ENCODE measurements around the gene RBM19. TPM values are rescaled to one million over a fixed set of nuclear protein-coding genes. Genes with fewer than 3 reads are reported as not detected.

RBM19 gene
- total and polyA plus RNA-seq, 3 experiments from 2014 or later, result 12.6 to 114 (median 109) TPM

- Mint-ChIP-seq H3K36me3 (peaks cover 4 to 21% (median 8%) of the 10 kb centered on the region in 3 donors), H3K9me3 (peaks cover 0 to 9% (median 4%) of the 10 kb centered on the region in 5 donors), H3K4me1 (no peaks in the 10 kb centered on the region), H3K27ac (no peak overlapping the region), H3K27me3 (no peaks in the 10 kb centered on the region), H3K4me3 (no peak overlapping the region)
- H3K27me3 ChIP-seq (ENCODE audit: insufficient read depth, low read length, poor library complexity, severe bottlenecking), result no peaks in the 10 kb centered on the region
- H3K4me3 ChIP-seq (ENCODE audit: low read length), result no peak overlapping the region
- ChIA-PET CTCF (no interaction called here), POLR2A (no interaction called here)
- no peaks in the 10 kb centered on the region for H3K4me1 ChIP-seq (ENCODE audit: insufficient read depth, low read length)
- no peak overlapping the region for H3K27ac ChIP-seq (ENCODE audit: low read depth, low read length)
- no peak for DNase-seq
- no peaks in the 10 kb centered on the region for H3K9me3 ChIP-seq (ENCODE audit: low read length)
- H3K36me3 ChIP-seq (ENCODE audit: insufficient read depth, low read length), result no peaks in the 10 kb centered on the region
Measured at GRCh38 chr12:113802000-113802749, 163.9 kb downstream of the RBM19 start.

GRCh38 chr12:113800201-113800600, 165.9 kb downstream of the RBM19 start:
- no peak overlapping the region for H3K27ac ChIP-seq (ENCODE audit: low read depth, low read length)
- CTCF ChIA-PET, result no interaction called here

GRCh38 chr12:113798552-113798951, 167.6 kb downstream of the RBM19 start:
- H3K27ac ChIP-seq (ENCODE audit: low read depth, low read length), result no peak overlapping the region
- no peaks in the 10 kb centered on the region for H3K9me3 Mint-ChIP-seq
- POLR2A ChIA-PET, result no interaction called here

More at GRCh38 chr12:113800201-113800600, 165.9 kb downstream of the RBM19 start:
- Histone ChIP-seq H3K4me3 (ENCODE audit: low read length) (no peak overlapping the region), H3K9me3 (ENCODE audit: low read length) (no peaks in the 10 kb centered on the region), H3K4me1 (ENCODE audit: insufficient read depth, low read length) (no peaks in the 10 kb centered on the region), H3K27me3 (ENCODE audit: insufficient read depth, low read length, poor library complexity, severe bottlenecking) (no peaks in the 10 kb centered on the region), H3K36me3 (ENCODE audit: insufficient read depth, low read length) (no peaks in the 10 kb centered on the region)
- H3K27ac Mint-ChIP-seq, result no peak overlapping the region
- no peaks in the 10 kb centered on the region for H3K27me3 Mint-ChIP-seq
- H3K4me3 Mint-ChIP-seq, result no peak overlapping the region
- POLR2A ChIA-PET, result no interaction called here
- DNase-seq, result no peak
- H3K4me1 Mint-ChIP-seq, result no peaks in the 10 kb centered on the region
- peaks cover 0 to 5% (median 2%) of the 10 kb centered on the region in 3 donors for H3K36me3 Mint-ChIP-seq
- H3K9me3 Mint-ChIP-seq, result no peaks in the 10 kb centered on the region

GRCh38 chr12:113797535-113797868, 168.6 kb downstream of the RBM19 start:
- Mint-ChIP-seq H3K27ac (peak overlapping the region in 1 of 8 donors; percentile 20), H3K4me3 (no peak overlapping the region), H3K36me3 (peaks cover 0 to 2% (median 0%) of the 10 kb centered on the region in 3 donors), H3K9me3 (no peaks in the 10 kb centered on the region), H3K27me3 (peaks cover 0 to 3% of the 10 kb centered on the region in 2 donors), H3K4me1 (no peaks in the 10 kb centered on the region)
- no peaks in the 10 kb centered on the region for H3K36me3 ChIP-seq (ENCODE audit: insufficient read depth, low read length)
- H3K9me3 ChIP-seq (ENCODE audit: low read length), result no peaks in the 10 kb centered on the region
- no peak overlapping the region for H3K27ac ChIP-seq (ENCODE audit: low read depth, low read length)
- ChIA-PET POLR2A (no interaction called here), CTCF (no interaction called here)
- no peak overlapping the region for H3K4me3 ChIP-seq (ENCODE audit: low read length)
- H3K4me1 ChIP-seq (ENCODE audit: insufficient read depth, low read length), result no peaks in the 10 kb centered on the region
- no peaks in the 10 kb centered on the region for H3K27me3 ChIP-seq (ENCODE audit: insufficient read depth, low read length, poor library complexity, severe bottlenecking)
- no peak for DNase-seq

More at GRCh38 chr12:113798552-113798951, 167.6 kb downstream of the RBM19 start:
- H3K36me3 ChIP-seq (ENCODE audit: insufficient read depth, low read length), result no peaks in the 10 kb centered on the region
- Mint-ChIP-seq H3K4me1 (no peaks in the 10 kb centered on the region), H3K27me3 (no peaks in the 10 kb centered on the region), H3K4me3 (no peak overlapping the region), H3K27ac (no peak overlapping the region), H3K36me3 (peaks cover 0 to 2% (median 0%) of the 10 kb centered on the region in 3 donors)
- no peak for DNase-seq
- H3K4me1 ChIP-seq (ENCODE audit: insufficient read depth, low read length), result no peaks in the 10 kb centered on the region
- H3K9me3 ChIP-seq (ENCODE audit: low read length), result no peaks in the 10 kb centered on the region
- H3K4me3 ChIP-seq (ENCODE audit: low read length), result no peak overlapping the region
- no peaks in the 10 kb centered on the region for H3K27me3 ChIP-seq (ENCODE audit: insufficient read depth, low read length, poor library complexity, severe bottlenecking)
- CTCF ChIA-PET, result no interaction called here

- Mint-ChIP-seq H3K27ac (peak overlapping the region in 1 of 8 donors; percentile 25), H3K9me3 (no peaks in the 10 kb centered on the region), H3K4me3 (no peak overlapping the region), H3K27me3 (peaks cover 0 to 4% of the 10 kb centered on the region in 2 donors), H3K36me3 (peaks cover 0 to 2% (median 0%) of the 10 kb centered on the region in 3 donors), H3K4me1 (no peaks in the 10 kb centered on the region)
- no peak for DNase-seq
- no peak overlapping the region for H3K4me3 ChIP-seq (ENCODE audit: low read length)
- ChIA-PET CTCF (no interaction called here), POLR2A (no interaction called here)
- H3K27ac ChIP-seq (ENCODE audit: low read depth, low read length), result no peak overlapping the region
- no peaks in the 10 kb centered on the region for H3K27me3 ChIP-seq (ENCODE audit: insufficient read depth, low read length, poor library complexity, severe bottlenecking)
- no peaks in the 10 kb centered on the region for H3K9me3 ChIP-seq (ENCODE audit: low read length)
- H3K4me1 ChIP-seq (ENCODE audit: insufficient read depth, low read length), result no peaks in the 10 kb centered on the region
- no peaks in the 10 kb centered on the region for H3K36me3 ChIP-seq (ENCODE audit: insufficient read depth, low read length)
Measured at GRCh38 chr12:113796852-113797534, 169.1 kb downstream of the RBM19 start.

- DNase-seq, result no peak
- Mint-ChIP-seq H3K36me3 (peaks cover 0 to 2% (median 0%) of the 10 kb centered on the region in 3 donors), H3K4me1 (no peaks in the 10 kb centered on the region), H3K9me3 (peaks cover 0 to 1% (median 1%) of the 10 kb centered on the region in 5 donors), H3K27me3 (peaks cover 0 to 4% of the 10 kb centered on the region in 2 donors), H3K27ac (no peak overlapping the region), H3K4me3 (no peak overlapping the region)
- ChIA-PET CTCF (no interaction called here), POLR2A (no interaction called here)
- Histone ChIP-seq H3K27me3 (ENCODE audit: insufficient read depth, low read length, poor library complexity, severe bottlenecking) (no peaks in the 10 kb centered on the region), H3K9me3 (ENCODE audit: low read length) (no peaks in the 10 kb centered on the region), H3K4me3 (ENCODE audit: low read length) (no peak overlapping the region), H3K4me1 (ENCODE audit: insufficient read depth, low read length) (no peaks in the 10 kb centered on the region), H3K36me3 (ENCODE audit: insufficient read depth, low read length) (no peaks in the 10 kb centered on the region), H3K27ac (ENCODE audit: low read depth, low read length) (no peak overlapping the region)
Measured at GRCh38 chr12:113796066-113796827, 169.9 kb downstream of the RBM19 start.

GRCh38 chr12:113795445-113795844, 170.7 kb downstream of the RBM19 start:
- Histone ChIP-seq H3K27me3 (ENCODE audit: insufficient read depth, low read length, poor library complexity, severe bottlenecking) (no peaks in the 10 kb centered on the region), H3K27ac (ENCODE audit: low read depth, low read length) (no peak overlapping the region), H3K4me3 (ENCODE audit: low read length) (no peak overlapping the region), H3K36me3 (ENCODE audit: insufficient read depth, low read length) (no peaks in the 10 kb centered on the region), H3K9me3 (ENCODE audit: low read length) (no peaks in the 10 kb centered on the region), H3K4me1 (ENCODE audit: insufficient read depth, low read length) (no peaks in the 10 kb centered on the region)
- Mint-ChIP-seq H3K27me3 (peaks cover 0 to 4% of the 10 kb centered on the region in 2 donors), H3K4me1 (no peaks in the 10 kb centered on the region), H3K36me3 (peaks cover 0 to 2% (median 0%) of the 10 kb centered on the region in 3 donors), H3K27ac (no peak overlapping the region), H3K9me3 (peaks cover 0 to 6% (median 3%) of the 10 kb centered on the region in 5 donors), H3K4me3 (no peak overlapping the region)
- ChIA-PET POLR2A (no interaction called here), CTCF (no interaction called here)
- no peak for DNase-seq

- H3K9me3 ChIP-seq (ENCODE audit: low read length), result no peaks in the 10 kb centered on the region
- no peaks in the 10 kb centered on the region for H3K27me3 ChIP-seq (ENCODE audit: insufficient read depth, low read length, poor library complexity, severe bottlenecking)
- POLR2A ChIA-PET, result no interaction called here
- no peak overlapping the region for H3K27ac ChIP-seq (ENCODE audit: low read depth, low read length)
- Mint-ChIP-seq H3K9me3 (peaks cover 0 to 10% (median 3%) of the 10 kb centered on the region in 5 donors), H3K27me3 (peaks cover 0 to 4% of the 10 kb centered on the region in 2 donors), H3K4me1 (no peaks in the 10 kb centered on the region), H3K4me3 (no peak overlapping the region), H3K36me3 (peaks cover 0 to 2% (median 0%) of the 10 kb centered on the region in 3 donors), H3K27ac (no peak overlapping the region)
- no peak for DNase-seq
- no peaks in the 10 kb centered on the region for H3K4me1 ChIP-seq (ENCODE audit: insufficient read depth, low read length)
- no peak overlapping the region for H3K4me3 ChIP-seq (ENCODE audit: low read length)
- H3K36me3 ChIP-seq (ENCODE audit: insufficient read depth, low read length), result no peaks in the 10 kb centered on the region
- CTCF ChIA-PET, result no interaction called here
Measured at GRCh38 chr12:113794774-113795173, 171.4 kb downstream of the RBM19 start.
